DOHH2 (cell line): ENCODE measurements around the gene GNAO1.

Experiments used
- CTCF ChIP-seq: fragments of 200-600 bp; sonication (generic); IDR thresholded peaks from one replicate; pipeline ENCODE4 v1.5.1; 2014; ENCODE audit warnings: antibody characterized with exemption, mild to moderate bottlenecking, low read depth, low read length; ENCODE audit not compliant: poor library complexity, severe bottlenecking
- EZH2phosphoT487 ChIP-seq: fragments of 200-600 bp; sonication (generic); IDR thresholded peaks from 2 replicates; pipeline ENCODE4 v1.6.1; 2017; ENCODE audit warnings: borderline replicate concordance, mild to moderate bottlenecking, antibody characterized with exemption, low read length, moderate library complexity, mixed read lengths

- TF ChIP-seq CTCF (no peak), EZH2phosphoT487 (no peak)
Measured at GRCh38 chr16:56257239-56257638, 66.0 kb downstream of the GNAO1 start.
